ENCODE measurements around the gene ITGB1BP1. TPM values are rescaled to one million over a fixed set of nuclear protein-coding genes. Genes with fewer than 3 reads are reported as not detected.

ITGB1BP1 gene
- total RNA-seq, 3 donors from 2014 or later: 34.7 to 78.3 (median 41.0) TPM

DNA sequence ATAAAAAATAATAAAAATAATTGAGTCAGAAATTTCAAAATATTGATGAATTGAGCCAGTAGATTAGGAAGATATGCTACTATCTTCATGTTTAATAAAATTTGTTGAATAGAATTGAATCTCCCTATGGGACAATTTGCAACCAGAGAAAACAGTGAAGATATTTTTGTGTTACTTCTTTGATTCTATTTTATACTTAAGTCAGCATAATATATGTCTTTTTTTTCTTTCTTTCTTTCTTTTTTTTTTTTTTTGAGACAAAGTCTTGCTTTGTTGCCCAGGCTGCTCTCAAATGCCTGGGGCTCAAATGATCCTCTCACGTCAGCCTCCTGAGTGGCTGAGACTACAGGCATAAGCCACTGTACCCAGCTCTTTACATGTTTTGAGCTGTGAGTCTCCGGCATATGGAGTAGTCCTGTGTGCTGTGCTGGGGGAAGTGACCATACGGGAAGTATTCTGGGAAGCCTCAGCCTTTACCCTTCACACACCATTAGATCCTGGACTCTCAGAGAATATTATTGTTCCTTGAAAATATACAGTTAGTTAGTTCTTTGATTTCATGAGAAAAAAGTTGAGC lies 37.2 kb upstream of the ITGB1BP1 start:
- no peak for TF ChIP-seq CTCF (IDR thresholded peaks at IDR 0.05)
- Histone ChIP-seq H3K36me3 (ENCODE audit: low read depth) (no peaks in the 10 kb centered on the region), H3K4me1 (ENCODE audit: low read depth) (no peaks in the 10 kb centered on the region), H3K4me3 (no peak overlapping the region), H3K9me3 (no peaks in the 10 kb centered on the region)
- ATAC-seq (no peak), DNase-seq (no peak)
- intact Hi-C loops (cut with DNase I, micrococcal nuclease): no loop called here

DNA sequence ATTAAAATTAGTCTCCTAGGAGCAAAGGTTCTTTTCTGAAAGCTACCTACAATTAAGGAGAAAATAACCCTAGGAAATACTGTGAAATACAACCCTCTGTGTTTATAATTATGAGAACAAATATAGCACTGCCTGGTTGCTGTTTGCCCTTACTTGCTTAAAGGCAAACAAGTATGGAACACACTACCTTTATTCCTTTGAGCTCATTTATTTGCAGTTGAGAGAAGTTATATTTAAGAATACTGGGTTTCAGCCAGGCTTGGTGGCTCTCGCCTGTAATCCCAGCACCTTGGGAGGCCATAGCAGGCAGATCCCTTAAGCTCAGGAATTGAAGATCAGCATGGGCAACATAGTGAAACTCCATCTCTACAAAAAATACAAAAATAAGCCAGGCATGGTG lies 27.9 kb upstream of the ITGB1BP1 start:
- Histone ChIP-seq H3K4me3 (no peak overlapping the region), H3K4me1 (ENCODE audit: low read depth) (no peaks in the 10 kb centered on the region), H3K9me3 (no peaks in the 10 kb centered on the region), H3K36me3 (ENCODE audit: low read depth) (no peaks in the 10 kb centered on the region)
- intact Hi-C loops (cut with DNase I, micrococcal nuclease): no loop called here
- DNase-seq (no peak), ATAC-seq (no peak)
- no peak for TF ChIP-seq CTCF (IDR thresholded peaks at IDR 0.05)

DNA sequence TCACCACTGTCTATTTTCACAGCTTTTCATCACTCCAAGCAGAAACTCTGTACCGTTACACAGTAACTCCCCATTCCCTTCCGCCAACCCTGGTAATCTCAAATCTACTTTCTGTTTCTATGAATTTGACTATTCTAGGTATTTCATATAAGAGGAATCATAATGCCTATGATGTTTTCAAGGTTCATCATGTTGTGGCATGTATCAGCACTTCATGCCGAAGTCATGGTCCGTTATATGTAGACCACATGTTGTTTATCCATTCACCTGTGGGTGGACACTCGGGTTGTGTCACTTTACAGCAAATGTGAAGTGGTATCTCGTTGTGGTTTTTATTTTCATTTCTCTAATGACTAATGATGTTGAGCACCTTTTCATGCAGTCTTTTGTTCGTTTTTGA lies 21.8 kb upstream of the ITGB1BP1 start:
- no peaks in the 10 kb centered on the region for H3K36me3 ChIP-seq (ENCODE audit: low read depth)
- no peaks in the 10 kb centered on the region for H3K4me1 ChIP-seq (ENCODE audit: low read depth)
- DNase-seq (no peak), ATAC-seq (no peak)
- H3K9me3 ChIP-seq: no peaks in the 10 kb centered on the region
- no peak for TF ChIP-seq CTCF (IDR thresholded peaks at IDR 0.05)
- intact Hi-C loops (cut with DNase I, micrococcal nuclease): no loop called here
- no peak overlapping the region for H3K4me3 ChIP-seq

DNA sequence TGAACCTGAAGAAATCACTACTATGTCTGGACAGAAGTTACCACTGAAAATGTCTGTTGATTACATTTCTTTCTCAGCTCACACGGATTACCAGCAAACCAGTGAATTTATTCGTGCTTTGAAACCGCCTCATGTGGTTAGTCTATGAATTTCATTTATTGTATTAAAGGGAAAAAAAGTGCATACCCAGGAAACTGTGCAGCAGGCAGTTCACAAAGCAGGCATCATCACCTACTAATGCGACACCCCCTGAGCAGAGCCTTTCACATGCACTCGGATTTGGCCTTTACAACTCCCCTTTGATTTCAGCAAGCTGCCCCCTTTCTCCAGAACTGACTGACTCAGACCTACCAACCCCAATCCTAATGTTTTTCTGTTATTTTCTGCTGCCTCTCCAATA lies 20.2 kb upstream of the ITGB1BP1 start:
- H3K36me3 ChIP-seq (ENCODE audit: low read depth): no peaks in the 10 kb centered on the region
- ATAC-seq (no peak), DNase-seq (no peak)
- intact Hi-C loops (cut with DNase I, micrococcal nuclease): no loop called here
- no peak overlapping the region for H3K4me3 ChIP-seq
- no peaks in the 10 kb centered on the region for H3K4me1 ChIP-seq (ENCODE audit: low read depth)
- H3K9me3 ChIP-seq: no peaks in the 10 kb centered on the region
- TF ChIP-seq CTCF (IDR thresholded peaks at IDR 0.05): no peak

DNA sequence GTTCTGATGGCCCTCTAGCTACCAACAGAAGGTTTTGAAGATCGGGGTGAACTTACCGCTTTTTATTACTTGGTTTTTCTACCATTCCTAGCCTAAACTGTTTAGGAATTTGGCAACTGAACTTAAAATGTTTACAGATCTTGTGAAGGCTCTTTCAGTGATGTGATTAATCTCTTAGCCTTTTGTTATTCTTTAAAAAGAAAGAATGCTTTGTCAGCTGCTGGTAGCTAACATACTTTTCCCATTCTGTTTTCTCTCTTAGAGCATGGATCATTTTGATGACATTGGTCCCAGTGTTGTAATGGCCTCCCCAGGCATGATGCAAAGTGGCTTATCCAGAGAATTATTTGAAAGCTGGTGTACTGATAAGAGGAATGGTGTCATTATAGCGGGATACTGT lies 18.2 kb upstream of the ITGB1BP1 start:
- Histone ChIP-seq H3K4me3 (no peak overlapping the region), H3K36me3 (ENCODE audit: low read depth) (no peaks in the 10 kb centered on the region), H3K4me1 (ENCODE audit: low read depth) (no peaks in the 10 kb centered on the region), H3K9me3 (no peaks in the 10 kb centered on the region)
- intact Hi-C loops (cut with DNase I, micrococcal nuclease): no loop called here
- TF ChIP-seq CTCF (IDR thresholded peaks at IDR 0.05): no peak
- ATAC-seq: no peak
- DNase-seq: no peak

Data from mucosa of descending colon (tissue), 3 donors.